ENCODE results near the gene PITX1.

- TF ChIP-seq CTCF (IDR thresholded peaks at IDR 0.05; ENCODE audit: low read depth, low read length, missing input control) (no peak), NR2F2 (IDR thresholded peaks at IDR 0.05) (no peak), RAD21 (IDR thresholded peaks at IDR 0.05) (no peak), JUND (IDR thresholded peaks at IDR 0.05) (no peak), TAF1 (conservative IDR thresholded peaks at IDR 0.05) (no peak), MAX (IDR thresholded peaks at IDR 0.05) (no peak)
Measured at GRCh38 chr5:135038813-135039270, 4.8 kb upstream of the PITX1 start.

Data from liver (tissue), 3 donors.